DND-41 (cell line): Measurements from ENCODE around the gene GOSR1.

Experiments
- ATAC-seq: fragments of 200-7000 bp; cut with Tn5 transposase; 3 replicates; pipeline ENCODE4 v1.9.1; 2021; ENCODE audit warnings: low read depth; ENCODE audit not compliant: insufficient read depth
- DNase-seq: peaks from one replicate; pipeline ENCODE4 v3.0.0-alpha.2; 2020
- H2AFZ ChIP-seq: 2 replicates; pipeline ENCODE4 v1.6.0; 2012; ENCODE audit warnings: low read depth, low read length
- H3K27ac ChIP-seq: 2 replicates; pipeline ENCODE4 v1.5.1; 2012; ENCODE audit warnings: low read length, inconsistent platforms
- H3K27me3 ChIP-seq: fragments of 200-600 bp; sonication (generic); 2 replicates; pipeline ENCODE4 v1.6.0; 2012; ENCODE audit warnings: low read length, mild to moderate bottlenecking, inconsistent platforms; ENCODE audit not compliant: insufficient read depth, poor library complexity
- H3K36me3 ChIP-seq: 2 replicates; pipeline ENCODE4 v1.5.1; 2012; ENCODE audit warnings: low read length, inconsistent platforms; ENCODE audit not compliant: insufficient read depth
- H3K4me1 ChIP-seq: 2 replicates; pipeline ENCODE4 v1.5.1; 2012; ENCODE audit warnings: mild to moderate bottlenecking, low read length; ENCODE audit not compliant: insufficient read depth
- H3K4me2 ChIP-seq: 2 replicates; pipeline ENCODE4 v1.6.0; 2012; ENCODE audit warnings: mild to moderate bottlenecking, moderate library complexity, low read length, inconsistent platforms; ENCODE audit not compliant: insufficient read depth
- H3K4me3 ChIP-seq, 2 experiments: fragments of 200-600 bp in 1 of 2; shearing (Covaris generic) in 1 of 2; 2 replicates each; pipeline ENCODE4 v1.5.1; 2012 to 2016; ENCODE audit warnings: inconsistent platforms in 2 of 2, low read length in 2 of 2, mild to moderate bottlenecking in 2 of 2, low read depth in 1 of 2, moderate library complexity in 1 of 2
- H3K79me2 ChIP-seq: 2 replicates; pipeline ENCODE4 v1.6.0; 2012; ENCODE audit warnings: low read length, inconsistent platforms; ENCODE audit not compliant: insufficient read depth
- H3K9ac ChIP-seq: 2 replicates; pipeline ENCODE4 v1.6.0; 2012; ENCODE audit warnings: low read depth, mild to moderate bottlenecking, inconsistent platforms, low read length, moderate library complexity
- H3K9me3 ChIP-seq: 2 replicates; pipeline ENCODE4 v1.5.1; 2012; ENCODE audit warnings: low read length, moderate library complexity, mild to moderate bottlenecking, inconsistent platforms; ENCODE audit not compliant: insufficient read depth, severe bottlenecking
- H4K20me1 ChIP-seq: 2 replicates; pipeline ENCODE4 v1.6.0; 2012; ENCODE audit warnings: low read length; ENCODE audit not compliant: insufficient read depth
- EZH2 ChIP-seq: IDR thresholded peaks from 3 replicates; pipeline ENCODE4 v1.6.1; 2012; ENCODE audit warnings: borderline replicate concordance, low read depth, mild to moderate bottlenecking, moderate library complexity, low read length, inconsistent platforms; ENCODE audit not compliant: severe bottlenecking
- TF ChIP-seq, protein P1 (sequence below): IDR thresholded peaks from 2 replicates; pipeline ENCODE4 v1.5.1; 2012; ENCODE audit warnings: borderline replicate concordance, low read length, moderate library complexity, mild to moderate bottlenecking; ENCODE audit not compliant: poor library complexity, severe bottlenecking; ENCODE audit errors: extremely low read depth

The GOSR1 gene

DNA sequence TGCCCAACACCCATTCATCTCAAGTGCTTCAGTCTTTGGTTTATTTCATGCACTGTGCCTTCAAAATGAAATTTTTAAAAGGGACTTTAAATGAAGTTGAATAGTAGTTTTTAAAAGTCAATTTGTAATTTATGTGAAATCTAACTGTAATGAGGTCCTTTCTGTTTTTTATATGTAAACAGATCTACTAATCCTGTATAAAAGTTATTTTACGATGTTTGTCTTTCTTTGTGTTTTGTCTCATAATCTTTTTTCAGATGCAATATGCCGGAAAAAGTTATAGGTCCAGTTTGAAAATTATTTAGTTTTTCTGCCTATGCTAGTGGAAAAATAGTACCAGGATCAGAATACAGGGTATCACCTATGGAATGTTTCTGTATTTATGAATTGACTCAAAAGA lies 8.7 kb upstream of the GOSR1 start:
- ATAC-seq (no peak), DNase-seq (no peak)
- Histone ChIP-seq H3K27me3 (no peaks in the 10 kb centered on the region), H2AFZ (no peak overlapping the region), H3K36me3 (peaks cover 7% of the 10 kb centered on the region; the same call in 1 of the 2 replicates), H3K27ac (no peak overlapping the region), H3K9ac (no peak overlapping the region), H3K4me3 (no peak overlapping the region), H3K79me2 (no peaks in the 10 kb centered on the region), H3K4me2 (no peak overlapping the region), H3K4me1 (no peaks in the 10 kb centered on the region), H4K20me1 (no peaks in the 10 kb centered on the region), H3K9me3 (no peaks in the 10 kb centered on the region)
- TF ChIP-seq, protein P1, sequence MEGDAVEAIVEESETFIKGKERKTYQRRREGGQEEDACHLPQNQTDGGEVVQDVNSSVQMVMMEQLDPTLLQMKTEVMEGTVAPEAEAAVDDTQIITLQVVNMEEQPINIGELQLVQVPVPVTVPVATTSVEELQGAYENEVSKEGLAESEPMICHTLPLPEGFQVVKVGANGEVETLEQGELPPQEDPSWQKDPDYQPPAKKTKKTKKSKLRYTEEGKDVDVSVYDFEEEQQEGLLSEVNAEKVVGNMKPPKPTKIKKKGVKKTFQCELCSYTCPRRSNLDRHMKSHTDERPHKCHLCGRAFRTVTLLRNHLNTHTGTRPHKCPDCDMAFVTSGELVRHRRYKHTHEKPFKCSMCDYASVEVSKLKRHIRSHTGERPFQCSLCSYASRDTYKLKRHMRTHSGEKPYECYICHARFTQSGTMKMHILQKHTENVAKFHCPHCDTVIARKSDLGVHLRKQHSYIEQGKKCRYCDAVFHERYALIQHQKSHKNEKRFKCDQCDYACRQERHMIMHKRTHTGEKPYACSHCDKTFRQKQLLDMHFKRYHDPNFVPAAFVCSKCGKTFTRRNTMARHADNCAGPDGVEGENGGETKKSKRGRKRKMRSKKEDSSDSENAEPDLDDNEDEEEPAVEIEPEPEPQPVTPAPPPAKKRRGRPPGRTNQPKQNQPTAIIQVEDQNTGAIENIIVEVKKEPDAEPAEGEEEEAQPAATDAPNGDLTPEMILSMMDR, result no peak
- TF ChIP-seq EZH2, result no peak

DNA sequence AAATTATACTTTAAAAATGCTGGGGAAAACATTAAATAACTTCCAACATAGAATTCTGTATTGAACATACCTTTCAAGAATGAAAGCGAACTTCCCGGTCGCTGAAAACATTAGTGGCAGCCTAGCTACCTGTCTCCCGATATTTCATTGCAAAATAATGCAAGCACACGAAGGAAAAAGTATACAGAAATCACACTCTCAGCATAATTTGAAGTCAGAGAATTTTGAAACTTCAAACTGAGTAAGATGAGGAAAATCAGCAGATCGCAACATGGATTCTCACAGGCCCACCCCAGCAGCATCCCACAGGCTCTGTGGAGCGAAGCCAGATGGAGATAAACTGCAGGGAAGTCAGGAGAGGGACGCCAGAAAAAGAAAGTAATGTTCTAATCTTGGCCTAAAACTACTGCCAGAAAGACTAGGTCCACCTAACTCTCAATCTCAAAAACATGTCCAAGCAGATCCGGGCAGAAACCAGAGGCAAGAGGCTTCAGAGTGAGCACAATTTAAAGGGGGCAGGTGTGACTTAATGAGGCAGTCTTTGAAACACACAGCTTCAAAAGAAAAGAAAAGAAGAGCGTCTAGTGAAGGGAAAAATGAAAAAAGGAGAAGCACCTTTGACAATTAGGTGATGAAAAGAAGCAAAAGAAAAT lies 4.8 kb upstream of the GOSR1 start:
- Histone ChIP-seq H3K9ac (no peak overlapping the region), H3K4me1 (peaks cover 8% of the 10 kb centered on the region), H2AFZ (no peak overlapping the region), H3K4me2 (no peak overlapping the region), H3K4me3 (no peak overlapping the region), H4K20me1 (no peaks in the 10 kb centered on the region), H3K9me3 (no peaks in the 10 kb centered on the region), H3K36me3 (no peaks in the 10 kb centered on the region), H3K27ac (no peak overlapping the region), H3K27me3 (no peaks in the 10 kb centered on the region), H3K79me2 (peaks cover 2% of the 10 kb centered on the region)
- DNase-seq, result no peak
- no peak for ATAC-seq
- no peak for TF ChIP-seq EZH2
- TF ChIP-seq, protein P1, result no peak

DNA sequence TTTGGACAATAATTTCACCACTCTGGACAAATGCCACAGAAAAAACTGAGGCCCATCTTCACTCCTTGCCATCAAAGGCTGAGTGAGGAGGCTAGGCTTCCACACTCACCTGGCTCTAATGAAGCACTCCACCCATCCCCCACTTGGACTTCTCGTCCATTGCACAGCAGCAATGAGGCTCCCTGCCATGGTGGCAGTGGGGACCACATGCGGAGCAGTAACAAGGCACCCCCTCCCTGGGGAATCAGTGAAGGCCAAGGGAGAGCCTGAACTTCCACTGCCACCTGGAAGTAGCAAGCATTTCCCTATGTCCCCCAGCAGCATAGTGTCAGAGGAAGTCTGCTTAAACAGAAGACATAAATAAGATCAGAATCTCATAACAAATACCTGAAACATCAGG lies 2.0 kb upstream of the GOSR1 start:
- ATAC-seq (no peak), DNase-seq (no peak)
- TF ChIP-seq, protein P1, result no peak
- TF ChIP-seq EZH2, result no peak
- H3K9me3 ChIP-seq, result no peaks in the 10 kb centered on the region
- peaks cover 24% of the 10 kb centered on the region for H3K4me1 ChIP-seq
- H3K36me3 ChIP-seq, result peaks cover 15% of the 10 kb centered on the region
- H3K9ac ChIP-seq, result no peak overlapping the region
- no peak overlapping the region for H3K4me2 ChIP-seq
- peaks cover 28% of the 10 kb centered on the region for H3K79me2 ChIP-seq
- H3K27me3 ChIP-seq, result no peaks in the 10 kb centered on the region
- no peak overlapping the region for H3K4me3 ChIP-seq
- H3K27ac ChIP-seq, result no peak overlapping the region
- H4K20me1 ChIP-seq, result peaks cover 5% of the 10 kb centered on the region; the same call in 1 of the 2 replicates
- H2AFZ ChIP-seq, result no peak overlapping the region

DNA sequence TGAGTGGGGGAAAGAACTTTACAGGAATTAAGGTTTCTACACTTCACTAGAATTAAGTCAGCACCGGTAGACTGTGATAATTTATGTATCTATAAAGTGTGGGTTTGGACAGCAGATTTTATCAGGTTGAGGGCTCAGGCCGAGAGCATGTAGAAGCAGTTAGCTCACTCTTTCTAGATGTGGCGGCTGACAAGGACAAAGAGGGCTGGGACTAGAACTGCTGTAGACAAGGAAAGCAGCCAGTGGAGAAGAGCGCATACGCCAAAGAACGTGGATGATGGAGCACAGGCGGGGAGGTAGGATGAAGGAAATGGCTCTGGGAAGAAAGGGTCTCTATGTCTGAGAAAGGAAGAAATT lies 504 bp upstream of the GOSR1 start:
- no peaks in the 10 kb centered on the region for H3K9me3 ChIP-seq
- no peaks in the 10 kb centered on the region for H3K27me3 ChIP-seq
- H4K20me1 ChIP-seq, result peaks cover 5% of the 10 kb centered on the region; the same call in 1 of the 2 replicates
- H2AFZ ChIP-seq, result peak overlapping the region; percentile 96
- peaks cover 24% of the 10 kb centered on the region for H3K4me1 ChIP-seq
- TF ChIP-seq, protein P1, result no peak
- TF ChIP-seq EZH2, result no peak
- H3K79me2 ChIP-seq, result peaks cover 38% of the 10 kb centered on the region
- H3K36me3 ChIP-seq, result peaks cover 30% of the 10 kb centered on the region
- H3K4me3 ChIP-seq, result peak overlapping the region in 1 of 2 experiments; percentile 76; a peak in 3 of 4 replicates
- H3K27ac ChIP-seq, result peak overlapping the region; percentile 68
- no peak for DNase-seq
- H3K4me2 ChIP-seq, result peak overlapping the region; percentile 75
- peak; percentile 35 for ATAC-seq
- H3K9ac ChIP-seq, result peak overlapping the region; percentile 80
